Measurements from ENCODE around the gene SHMT2.

SHMT2 gene

GRCh38 chr12:57234233-57234570, 4.7 kb downstream of the SHMT2 start:
- DNase-seq: no peak
- Histone ChIP-seq H3K9me3 (ENCODE audit: severe bottlenecking) (no peaks in the 10 kb centered on the region), H3K27ac (0 out of 2 replicates have a peak overlapping the region, but pooled peaks have one; percentile 18), H3K4me3 (ENCODE audit: low read depth, low read length) (no peak overlapping the region), H3K36me3 (peaks cover 53% of the 10 kb centered on the region), H3K27me3 (ENCODE audit: insufficient read depth, low read depth, severe bottlenecking) (no peaks in the 10 kb centered on the region)
- TF ChIP-seq CTCF (IDR thresholded peaks at IDR 0.05; ENCODE audit: low read depth, low read length): no peak

GRCh38 chr12:57234571-57235016, 5.1 kb downstream of the SHMT2 start:
- Histone ChIP-seq H3K27me3 (ENCODE audit: insufficient read depth, low read depth, severe bottlenecking) (no peaks in the 10 kb centered on the region), H3K4me3 (ENCODE audit: low read depth, low read length) (no peak overlapping the region), H3K27ac (no peak overlapping the region), H3K9me3 (ENCODE audit: severe bottlenecking) (no peaks in the 10 kb centered on the region), H3K36me3 (peaks cover 53% of the 10 kb centered on the region)
- TF ChIP-seq CTCF (IDR thresholded peaks at IDR 0.05; ENCODE audit: low read depth, low read length): no peak
- no peak for DNase-seq

- Histone ChIP-seq H3K4me3 (ENCODE audit: low read depth, low read length) (no peak overlapping the region), H3K27me3 (ENCODE audit: insufficient read depth, low read depth, severe bottlenecking) (no peaks in the 10 kb centered on the region), H3K36me3 (peaks cover 50% of the 10 kb centered on the region), H3K9me3 (ENCODE audit: severe bottlenecking) (no peaks in the 10 kb centered on the region), H3K27ac (no peak overlapping the region)
- TF ChIP-seq CTCF (IDR thresholded peaks at IDR 0.05; ENCODE audit: low read depth, low read length): no peak
- DNase-seq: no peak
Observed at GRCh38 chr12:57235017-57235727, 5.7 kb downstream of the SHMT2 start.

- no peaks in the 10 kb centered on the region for H3K9me3 ChIP-seq (ENCODE audit: severe bottlenecking)
- H3K27ac ChIP-seq: no peak overlapping the region
- peaks cover 48% of the 10 kb centered on the region for H3K36me3 ChIP-seq
- no peak for DNase-seq
- H3K4me3 ChIP-seq (ENCODE audit: low read depth, low read length): no peak overlapping the region
- no peak for TF ChIP-seq CTCF (IDR thresholded peaks at IDR 0.05; ENCODE audit: low read depth, low read length)
- H3K27me3 ChIP-seq (ENCODE audit: insufficient read depth, low read depth, severe bottlenecking): no peaks in the 10 kb centered on the region
Observed at GRCh38 chr12:57235728-57236131, 6.2 kb downstream of the SHMT2 start.

GRCh38 chr12:57236201-57236924, 6.9 kb downstream of the SHMT2 start:
- H3K4me3 ChIP-seq (ENCODE audit: low read depth, low read length): no peak overlapping the region
- H3K27me3 ChIP-seq (ENCODE audit: insufficient read depth, low read depth, severe bottlenecking): peaks cover 2% of the 10 kb centered on the region
- no peaks in the 10 kb centered on the region for H3K9me3 ChIP-seq (ENCODE audit: severe bottlenecking)
- no peak for DNase-seq
- H3K36me3 ChIP-seq: peaks cover 42% of the 10 kb centered on the region
- no peak for TF ChIP-seq CTCF (IDR thresholded peaks at IDR 0.05; ENCODE audit: low read depth, low read length)
- no peak overlapping the region for H3K27ac ChIP-seq
